GM21723 (cell line): ENCODE results near the gene GLIS1.

ENCODE experiments used
- ATAC-seq: cut with Tn5 transposase; IDR thresholded peaks from one replicate; pipeline ENCODE4 v1.9.1; 2021; ENCODE audit warnings: mild to moderate bottlenecking, moderate library complexity; ENCODE audit not compliant: unreplicated experiment

Gene GLIS1

DNA sequence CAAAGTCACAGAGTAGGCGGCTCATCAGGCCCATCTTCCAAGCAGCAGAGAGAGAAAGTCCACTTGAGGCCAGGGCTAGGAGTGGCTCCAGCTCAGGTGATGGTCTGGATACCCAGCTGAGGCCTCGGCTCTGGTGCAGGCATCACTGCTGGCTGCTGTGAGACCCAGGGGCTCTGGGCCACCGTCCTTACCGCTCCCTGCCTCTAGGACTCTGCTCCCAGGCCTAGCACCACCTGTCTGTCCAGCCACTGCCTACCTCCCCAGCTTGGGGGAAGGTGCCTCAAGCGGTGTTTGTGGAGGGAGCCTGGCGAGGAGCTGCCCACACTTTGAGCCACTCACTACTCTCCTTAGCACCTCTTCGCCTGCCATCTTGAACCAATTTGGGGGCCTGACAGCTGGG is 221.9 kb downstream of the GLIS1 start:
- no peak for ATAC-seq

DNA sequence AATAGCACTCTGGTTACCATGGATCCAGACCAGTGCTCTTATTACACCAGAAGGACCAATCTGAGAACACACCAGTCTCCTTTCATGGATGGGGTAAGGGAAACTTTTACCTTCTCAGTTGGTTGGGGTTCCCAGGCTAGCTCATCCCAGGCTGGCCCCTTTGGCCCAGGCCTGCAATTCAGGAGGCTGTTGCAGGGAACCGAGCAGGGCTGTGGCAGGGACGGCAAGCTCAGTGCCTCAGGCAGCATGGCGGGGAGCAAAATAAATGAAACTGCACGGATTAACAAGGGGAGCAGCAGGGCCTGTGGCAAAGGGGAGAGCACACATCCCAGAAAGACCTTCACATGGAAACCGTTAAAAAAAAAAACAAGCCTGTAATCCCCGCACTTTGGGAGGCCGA is 222.8 kb downstream of the GLIS1 start:
- no peak for ATAC-seq

DNA sequence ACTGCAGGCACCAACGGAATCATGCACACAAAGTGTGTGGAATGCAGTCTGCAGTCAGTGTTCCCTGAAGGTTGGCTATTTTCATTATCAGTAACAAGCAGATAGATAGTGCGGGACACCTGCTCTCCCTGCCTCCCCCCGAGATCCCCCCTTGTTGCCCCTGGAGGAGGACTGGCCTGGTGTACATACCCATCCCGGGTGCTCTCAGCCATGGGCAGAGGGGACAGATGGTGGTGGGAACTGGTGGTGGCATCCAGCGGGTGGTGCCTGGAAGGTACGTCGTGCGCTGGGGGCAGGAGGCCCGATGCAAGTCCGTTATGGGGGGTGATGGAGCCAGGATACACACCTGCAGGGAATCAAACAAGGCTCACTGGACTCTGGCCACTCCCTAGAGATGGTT is 224.5 kb downstream of the GLIS1 start:
- ATAC-seq: no peak

DNA sequence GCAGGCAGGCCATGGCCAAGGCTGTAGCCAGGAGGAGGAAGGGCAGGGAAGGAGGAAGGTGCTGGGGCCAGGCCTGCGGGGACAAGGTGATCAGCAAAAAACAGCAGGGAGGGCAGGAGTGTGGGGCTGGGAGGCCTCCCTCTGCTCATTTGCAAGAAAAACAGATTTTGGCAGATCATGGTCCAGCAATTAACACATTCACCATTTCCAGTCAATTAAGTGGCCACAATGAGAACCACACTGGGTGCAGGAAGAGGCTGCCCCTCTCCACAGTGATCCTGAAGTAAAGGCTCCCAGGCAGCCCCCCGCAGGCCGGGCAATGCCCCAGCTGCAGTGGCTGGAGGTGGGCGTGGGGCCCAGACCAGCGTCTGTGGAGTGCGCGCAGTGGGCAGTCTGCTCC is 225.1 kb downstream of the GLIS1 start:
- no peak for ATAC-seq

DNA sequence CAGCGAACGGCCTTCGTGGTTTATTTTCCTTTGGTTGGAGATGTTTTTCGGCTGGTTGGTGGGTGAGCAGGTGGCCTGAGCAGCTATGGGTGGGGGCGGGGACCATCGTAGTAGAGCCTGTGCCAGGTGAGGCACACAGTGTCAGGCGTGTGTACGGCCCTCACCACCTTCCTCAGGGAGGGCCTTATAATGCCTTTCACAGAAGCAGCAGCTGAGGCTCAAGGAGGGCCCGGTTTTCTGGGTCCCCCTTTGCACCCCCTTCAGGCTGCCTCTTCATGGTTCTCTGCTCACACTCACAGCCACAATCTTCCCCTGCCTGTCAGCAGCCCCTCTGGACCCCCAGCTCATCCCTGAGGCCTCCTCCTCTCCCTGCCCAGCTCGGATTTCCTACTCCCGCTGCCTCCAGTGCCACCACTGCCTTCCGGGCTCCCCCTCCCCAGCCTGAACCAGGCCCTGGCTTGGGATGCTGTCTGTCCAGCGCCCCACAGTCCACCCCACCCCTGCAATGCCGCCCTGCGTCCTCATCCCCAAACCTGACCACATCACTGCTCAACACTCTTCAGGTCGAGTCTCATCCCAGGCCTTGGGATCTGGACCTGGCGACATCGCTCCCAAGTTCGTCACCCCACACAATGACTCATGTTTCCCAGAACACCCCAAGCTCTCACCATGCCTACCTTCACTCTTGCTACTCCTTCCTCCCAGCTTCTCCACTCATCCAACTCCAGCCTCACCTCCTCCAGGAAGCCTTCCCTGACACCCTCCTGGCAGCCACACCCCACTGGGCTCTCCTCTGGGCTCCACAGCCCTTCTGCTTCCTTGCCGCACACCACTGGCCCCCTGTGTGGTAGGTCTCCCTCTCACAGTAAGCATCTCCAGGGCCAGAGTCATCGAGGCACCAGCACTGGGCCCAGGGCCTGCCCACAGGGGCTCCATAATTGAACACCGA is 225.9 kb downstream of the GLIS1 start:
- ATAC-seq: no peak

DNA sequence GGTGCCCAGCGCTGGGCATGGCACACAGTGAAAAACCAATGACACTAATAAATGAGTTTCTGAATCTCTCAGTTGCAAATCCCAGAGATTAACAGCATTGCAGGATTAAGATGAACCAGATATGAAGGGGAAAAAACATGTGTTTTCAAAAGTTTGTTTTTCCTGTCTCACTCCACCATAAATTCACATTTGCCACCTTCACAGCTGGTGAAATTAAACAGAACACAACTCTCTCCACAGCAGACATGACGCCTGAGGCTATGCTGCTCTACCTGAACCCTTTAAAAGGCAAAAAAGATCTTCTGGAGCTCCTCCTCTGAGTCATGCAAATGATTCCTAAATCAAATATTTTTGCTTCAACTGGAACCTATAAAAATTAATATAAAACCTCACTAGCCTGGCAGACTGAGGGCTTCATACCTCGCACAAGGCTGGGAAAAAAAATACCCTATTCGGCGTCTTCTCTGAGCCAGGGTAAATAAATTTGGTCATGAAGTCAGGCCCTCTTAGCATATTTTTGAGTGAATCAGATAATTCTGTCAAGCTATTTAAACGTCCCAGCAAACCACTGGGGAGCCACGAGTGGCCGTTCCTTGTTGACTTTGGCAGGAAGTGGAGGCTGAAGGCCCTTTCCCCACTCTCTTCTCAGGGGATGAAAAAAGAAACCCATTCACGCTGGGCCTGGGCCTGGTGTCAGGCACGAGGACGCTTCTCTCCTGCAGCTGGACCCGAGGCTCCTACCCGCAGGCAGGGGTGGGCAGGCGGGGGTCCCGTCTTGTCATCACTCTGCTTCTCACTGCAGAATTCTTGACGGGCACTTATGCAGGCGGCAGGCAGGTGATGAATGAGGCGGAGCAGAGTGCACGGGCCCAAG is 226.8 kb downstream of the GLIS1 start:
- no peak for ATAC-seq

DNA sequence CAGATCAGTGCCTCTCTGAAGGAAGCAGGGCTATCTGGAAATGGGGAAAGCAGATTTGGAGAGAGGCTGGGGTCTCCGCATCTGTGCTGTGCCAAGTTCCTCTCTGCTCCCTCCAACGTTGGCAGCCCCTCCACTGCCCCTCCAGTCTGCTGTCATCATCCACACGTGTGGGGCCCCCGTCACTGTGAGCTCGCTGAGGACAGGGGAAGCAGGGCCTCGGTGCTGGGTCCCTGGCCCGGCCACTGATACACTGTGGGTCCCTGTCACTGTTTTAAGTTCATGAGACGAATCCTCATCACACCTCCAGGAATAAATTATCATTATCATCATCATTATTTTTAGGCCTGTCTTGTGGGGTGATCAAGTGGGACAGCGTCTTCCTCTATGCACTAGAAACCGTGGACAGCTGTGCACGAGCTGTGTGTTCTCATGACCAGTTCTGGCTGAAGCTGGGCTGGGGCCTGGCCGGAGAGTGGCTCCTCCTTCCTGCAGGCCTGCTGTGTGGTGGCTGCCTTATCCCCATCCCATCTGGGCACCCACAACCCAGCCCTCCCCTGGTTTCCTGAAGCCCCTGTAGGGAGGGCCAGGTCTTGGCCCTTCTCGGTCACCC is 227.5 kb downstream of the GLIS1 start:
- ATAC-seq: no peak

DNA sequence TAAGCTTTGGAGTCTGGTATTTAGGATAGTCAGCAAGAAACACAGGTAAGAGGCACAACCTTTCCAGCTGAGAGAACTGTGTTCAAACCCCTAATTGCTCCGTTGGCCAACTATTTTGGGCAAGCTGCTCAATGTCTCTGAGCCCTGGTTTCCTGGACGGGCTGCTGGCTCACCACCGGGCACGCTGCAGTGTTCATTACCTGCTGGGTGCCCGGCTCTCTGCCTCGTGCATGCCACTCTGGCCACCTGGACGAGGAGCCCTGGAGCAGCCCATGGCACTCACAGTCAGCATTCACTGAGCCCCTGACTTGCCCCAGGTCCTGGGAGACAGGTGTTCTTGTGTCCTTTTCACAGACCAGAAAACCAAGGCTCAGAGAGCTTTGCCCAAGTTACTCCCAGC is 228.7 kb downstream of the GLIS1 start:
- no peak for ATAC-seq

DNA sequence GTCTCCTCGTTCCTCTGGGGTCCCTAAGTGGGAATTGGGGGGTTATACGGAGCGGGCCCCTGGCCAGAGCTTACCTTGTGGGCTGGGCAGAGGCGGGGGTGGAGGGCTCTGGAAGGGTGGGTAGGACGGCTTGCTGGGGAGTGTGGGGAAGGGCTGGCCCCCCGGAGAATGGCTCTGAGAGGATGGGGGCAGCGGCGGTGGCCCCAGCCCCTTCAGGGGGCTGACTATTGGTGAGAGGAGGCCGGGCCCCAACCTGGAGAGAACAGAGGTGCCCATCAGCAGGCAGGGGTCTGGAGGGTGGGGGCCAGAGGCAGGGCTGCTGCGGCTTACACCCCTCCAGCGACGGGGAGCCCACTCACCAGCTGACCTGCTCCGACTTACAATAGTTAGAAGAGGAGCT is 229.2 kb downstream of the GLIS1 start:
- ATAC-seq: no peak

DNA sequence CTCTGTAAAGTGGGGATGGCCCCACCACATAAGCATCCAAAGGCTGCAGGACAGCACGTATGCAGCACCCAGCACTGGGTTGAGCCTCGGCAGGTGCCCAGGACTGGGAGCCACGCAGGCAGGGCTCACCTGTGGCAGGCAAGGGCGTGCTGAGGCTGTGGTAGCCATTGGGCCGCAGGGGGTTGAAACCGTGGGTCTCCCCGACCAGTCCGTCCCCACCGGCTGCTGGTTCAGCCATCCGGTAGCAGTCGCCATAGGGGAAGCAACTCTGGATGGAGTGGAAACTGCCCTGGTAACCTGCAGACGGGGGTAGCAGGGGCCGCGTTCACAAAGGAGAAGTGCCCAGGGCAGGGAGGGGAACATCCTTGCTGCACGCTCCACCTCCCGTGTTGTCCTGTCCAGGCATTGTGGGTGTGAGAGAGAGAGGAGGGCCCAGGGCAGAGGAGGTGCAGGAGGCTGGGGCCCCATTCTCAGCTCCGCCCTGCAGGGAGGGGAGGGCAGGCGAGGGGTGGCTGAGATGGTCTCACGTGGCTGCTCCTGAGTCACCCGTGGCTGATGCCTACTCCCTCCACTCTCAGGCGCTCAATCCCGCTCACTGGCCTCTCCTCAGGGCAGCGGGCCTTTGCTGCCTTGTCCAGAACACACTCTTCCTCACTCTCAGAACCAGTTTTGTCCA is 229.8 kb downstream of the GLIS1 start:
- no peak for ATAC-seq

DNA sequence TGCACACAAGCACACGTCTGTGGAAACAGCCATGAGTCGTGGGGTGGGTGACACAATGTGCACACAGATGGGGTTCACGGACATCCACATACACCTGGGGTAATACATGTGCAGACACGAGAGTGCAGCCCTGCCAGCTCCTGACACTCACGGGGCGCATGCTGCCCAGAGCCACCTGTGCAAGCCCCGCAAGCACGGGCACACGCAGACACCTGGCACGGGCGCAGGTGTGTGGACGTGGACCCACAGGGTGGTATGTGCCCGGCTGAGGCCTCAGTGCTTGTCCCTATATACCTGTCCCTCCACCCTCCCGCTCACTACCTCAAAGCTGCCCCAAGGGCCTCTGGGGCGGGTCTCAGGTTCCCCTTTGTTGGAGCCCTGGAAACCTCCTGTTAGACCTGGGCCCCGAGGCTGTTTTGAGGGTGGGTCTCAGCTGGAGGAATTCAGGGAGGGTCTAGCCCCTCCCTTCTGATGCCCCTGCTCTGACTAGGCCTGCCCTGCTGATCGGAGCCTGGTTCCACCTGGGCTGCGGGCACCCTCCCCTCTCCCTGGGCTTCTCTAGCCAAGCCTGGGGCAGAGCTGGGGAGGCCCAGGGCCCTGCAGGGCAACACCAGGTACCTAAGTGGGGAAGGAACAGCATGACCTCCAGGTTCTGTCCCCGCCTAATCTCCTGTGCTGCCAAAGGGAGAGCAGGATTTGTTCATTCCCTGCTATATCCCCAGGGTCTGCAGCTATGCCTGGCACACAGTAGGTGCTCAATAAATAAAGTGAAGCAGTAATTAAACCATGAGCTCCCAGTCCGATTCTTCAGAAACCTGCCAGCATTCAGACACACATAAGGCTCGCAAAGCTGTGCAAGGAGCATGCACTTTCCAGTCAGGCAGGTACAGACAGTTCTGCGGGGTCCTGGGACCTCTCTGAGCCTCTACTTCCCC is 230.6 kb downstream of the GLIS1 start:
- ATAC-seq: no peak

DNA sequence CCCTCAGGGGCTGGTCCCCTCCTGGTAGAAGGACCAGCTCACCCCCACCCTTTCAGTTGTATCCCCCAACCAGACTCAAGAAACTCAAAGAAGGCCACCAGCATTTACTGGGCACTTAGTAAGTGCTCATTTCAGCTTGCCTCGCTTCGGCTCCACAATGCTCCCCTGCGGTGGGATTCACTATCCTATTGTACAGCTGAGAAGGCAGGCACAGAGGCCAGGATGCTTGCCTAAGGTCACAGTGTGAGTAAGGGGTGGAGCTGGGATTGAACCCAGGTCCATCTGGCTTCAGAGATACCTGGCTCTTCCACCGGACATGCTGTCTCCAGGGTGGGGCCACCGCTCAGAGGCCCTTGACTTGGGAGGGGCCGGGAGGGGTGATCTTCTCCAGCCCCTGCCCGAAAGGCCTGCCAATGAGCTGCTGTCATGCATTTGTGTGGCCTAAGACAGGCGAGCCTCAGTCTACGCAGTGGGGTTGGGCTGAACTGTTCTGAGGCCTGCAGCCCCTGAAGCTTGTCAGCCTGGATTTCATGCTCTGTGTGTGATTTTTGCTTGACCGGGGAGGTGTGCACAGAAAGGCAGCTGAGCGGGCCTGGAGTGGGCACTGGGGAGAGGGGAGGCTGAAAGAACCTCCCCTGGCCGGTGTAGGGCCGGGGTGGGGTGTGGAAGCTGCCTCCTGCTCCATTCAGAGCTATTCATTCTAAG is 231.7 kb downstream of the GLIS1 start:
- no peak for ATAC-seq

DNA sequence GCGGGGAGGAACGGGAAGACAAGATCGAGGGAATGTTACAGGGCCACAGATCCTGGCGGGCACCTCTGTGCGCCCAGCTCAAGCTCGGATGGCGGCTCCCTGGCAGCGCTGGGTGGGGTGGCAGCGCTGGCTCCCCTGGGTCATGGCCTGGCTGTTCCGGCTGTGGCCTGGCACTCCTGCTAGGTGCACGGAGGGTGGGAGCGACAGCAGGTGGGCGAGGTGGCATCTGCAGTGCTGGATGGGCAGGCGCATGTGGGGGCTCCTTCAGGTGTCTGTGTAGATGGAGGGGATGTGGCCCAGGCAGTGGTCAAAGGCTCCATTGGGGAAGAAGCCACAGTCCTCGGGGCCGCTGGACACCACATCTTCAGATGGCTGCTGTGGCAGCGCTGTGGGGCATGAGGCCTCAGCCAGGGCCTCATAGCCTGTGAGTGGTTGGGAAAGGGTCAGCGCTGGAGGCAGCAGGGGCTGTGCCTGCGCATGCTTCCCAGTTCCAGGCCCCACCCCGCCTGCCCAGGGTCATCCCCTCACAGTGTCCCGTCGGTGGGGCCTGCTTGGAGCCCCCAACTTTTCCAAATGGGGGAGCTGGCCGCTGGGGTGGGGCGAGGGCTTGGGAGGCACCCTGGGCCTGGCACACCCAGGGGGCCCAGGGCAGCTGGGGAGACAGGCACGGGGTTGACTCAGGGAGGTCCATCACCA is 232.5 kb downstream of the GLIS1 start:
- no peak for ATAC-seq

DNA sequence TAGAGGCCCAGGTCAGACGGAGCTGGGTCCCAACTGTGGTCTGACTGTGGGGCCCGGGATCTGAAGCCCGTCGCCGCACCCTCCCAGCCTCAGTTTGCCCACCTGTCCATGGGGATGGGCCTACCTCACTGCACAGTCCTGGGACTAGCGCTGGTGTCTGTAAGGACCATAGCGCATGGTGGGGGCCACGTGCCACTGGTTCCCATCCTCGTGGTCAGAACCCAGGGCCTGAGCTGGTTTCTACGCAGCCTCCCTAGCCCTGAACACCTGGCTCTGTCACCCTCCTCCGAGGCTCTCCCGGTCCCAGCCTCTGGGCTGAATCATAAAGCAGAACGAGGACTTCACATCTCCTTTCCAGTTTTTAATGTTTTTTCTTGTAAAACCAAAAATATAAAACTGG is 233.1 kb downstream of the GLIS1 start:
- ATAC-seq: no peak

DNA sequence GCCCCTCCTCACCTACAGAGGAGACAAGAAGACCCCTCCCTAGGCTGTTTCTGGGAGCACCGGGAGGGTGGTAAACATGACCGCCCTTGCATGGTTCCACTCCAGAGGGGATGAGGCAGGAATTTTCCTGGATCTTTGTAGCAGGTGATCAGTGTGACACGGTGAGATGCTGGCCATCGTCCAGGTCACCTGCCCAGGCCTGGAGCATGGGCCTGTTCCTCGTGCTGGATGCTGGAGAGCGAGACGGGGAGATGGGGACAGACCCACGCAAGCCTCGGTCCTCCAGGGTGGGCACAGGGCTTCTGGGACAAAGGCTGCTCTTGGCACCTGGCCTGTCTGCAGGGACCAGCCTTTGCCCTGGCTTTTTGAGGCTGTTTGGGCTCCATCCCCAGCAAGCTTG is 233.6 kb downstream of the GLIS1 start:
- ATAC-seq: no peak

DNA sequence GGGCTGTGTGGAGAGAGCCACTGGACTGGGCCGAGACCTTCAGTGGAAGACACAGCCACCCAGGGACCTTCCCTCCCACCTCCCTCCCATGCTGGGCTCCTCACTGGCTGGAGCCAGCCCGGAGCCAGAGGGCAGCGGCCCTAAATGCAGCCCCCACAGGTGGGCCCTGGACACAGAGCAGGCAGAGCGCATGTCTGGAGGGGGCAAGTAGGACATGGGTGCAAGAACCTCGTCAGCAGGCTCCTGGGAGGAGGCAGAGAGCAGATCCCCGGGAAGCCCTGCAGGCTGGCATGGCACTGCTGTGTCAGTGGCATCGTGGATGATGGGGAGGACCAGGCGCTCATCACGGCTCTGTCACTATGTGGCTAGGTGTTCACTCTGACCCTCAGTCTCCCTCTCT is 234.1 kb downstream of the GLIS1 start:
- no peak for ATAC-seq

DNA sequence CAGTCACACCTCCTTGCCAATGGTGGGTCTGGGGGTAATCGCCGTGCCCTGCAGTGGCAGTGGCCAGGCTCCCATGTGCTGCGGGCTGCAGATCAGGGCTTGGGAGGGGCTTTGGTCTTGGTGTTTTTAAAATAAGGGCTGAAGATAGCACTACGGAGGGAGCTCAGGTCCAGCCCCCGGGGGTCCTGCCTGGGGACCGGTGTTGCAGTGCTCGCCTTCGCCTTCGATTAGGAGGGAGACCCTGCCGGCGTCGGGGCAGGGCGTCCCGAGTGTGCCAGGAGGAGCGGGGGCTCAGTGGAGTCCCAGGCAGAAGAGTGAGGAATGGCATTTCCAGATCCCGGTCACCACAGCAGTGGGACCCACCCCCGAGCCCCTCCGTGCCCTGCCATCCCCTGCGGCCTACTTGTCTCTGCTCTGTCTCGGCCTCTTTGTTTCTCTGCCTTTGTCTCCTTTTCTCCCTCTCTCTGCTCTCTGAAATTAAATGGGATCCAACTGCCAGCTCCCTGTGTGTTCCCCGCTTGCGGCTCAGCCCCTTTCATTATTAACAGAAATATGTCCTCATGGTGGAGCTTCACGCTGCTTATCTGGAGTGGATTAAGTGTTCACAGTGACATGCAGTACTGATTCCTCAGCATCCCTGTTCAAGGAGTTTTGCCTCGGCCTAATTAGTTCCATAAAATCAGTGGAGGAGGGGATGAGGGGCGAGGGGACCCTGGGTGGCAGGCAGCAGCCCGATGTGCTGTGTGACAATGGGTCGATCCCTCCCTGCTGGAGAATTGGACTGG is 235.3 kb downstream of the GLIS1 start:
- ATAC-seq: no peak
